HL-60 (cell line): Measurements from ENCODE around the gene WDR6.
A peak's percentile ranks its signal among the peaks of the same experiment; 100 is the strongest.

ENCODE experiments used
- GABPA ChIP-seq: IDR thresholded peaks from 2 replicates; pipeline ENCODE4 v1.6.1; 2012; ENCODE audit warnings: low read depth
- POLR2AphosphoS5 ChIP-seq: IDR thresholded peaks from 2 replicates; pipeline ENCODE4 v1.6.1; 2012; ENCODE audit warnings: low read depth
- REST ChIP-seq: IDR thresholded peaks from 2 replicates; pipeline ENCODE4 v1.6.1; 2012; ENCODE audit warnings: low read depth; ENCODE audit not compliant: insufficient replicate concordance
- SPI1 ChIP-seq: IDR thresholded peaks from 2 replicates; pipeline ENCODE4 v1.6.1; 2012; ENCODE audit warnings: low read depth, mild to moderate bottlenecking, borderline replicate concordance
- TF ChIP-seq, protein P1 (sequence below): IDR thresholded peaks from one replicate; pipeline ENCODE4 v1.5.1; 2011; ENCODE audit warnings: low read length, control low read depth, inconsistent platforms; ENCODE audit not compliant: insufficient read depth

DNA sequence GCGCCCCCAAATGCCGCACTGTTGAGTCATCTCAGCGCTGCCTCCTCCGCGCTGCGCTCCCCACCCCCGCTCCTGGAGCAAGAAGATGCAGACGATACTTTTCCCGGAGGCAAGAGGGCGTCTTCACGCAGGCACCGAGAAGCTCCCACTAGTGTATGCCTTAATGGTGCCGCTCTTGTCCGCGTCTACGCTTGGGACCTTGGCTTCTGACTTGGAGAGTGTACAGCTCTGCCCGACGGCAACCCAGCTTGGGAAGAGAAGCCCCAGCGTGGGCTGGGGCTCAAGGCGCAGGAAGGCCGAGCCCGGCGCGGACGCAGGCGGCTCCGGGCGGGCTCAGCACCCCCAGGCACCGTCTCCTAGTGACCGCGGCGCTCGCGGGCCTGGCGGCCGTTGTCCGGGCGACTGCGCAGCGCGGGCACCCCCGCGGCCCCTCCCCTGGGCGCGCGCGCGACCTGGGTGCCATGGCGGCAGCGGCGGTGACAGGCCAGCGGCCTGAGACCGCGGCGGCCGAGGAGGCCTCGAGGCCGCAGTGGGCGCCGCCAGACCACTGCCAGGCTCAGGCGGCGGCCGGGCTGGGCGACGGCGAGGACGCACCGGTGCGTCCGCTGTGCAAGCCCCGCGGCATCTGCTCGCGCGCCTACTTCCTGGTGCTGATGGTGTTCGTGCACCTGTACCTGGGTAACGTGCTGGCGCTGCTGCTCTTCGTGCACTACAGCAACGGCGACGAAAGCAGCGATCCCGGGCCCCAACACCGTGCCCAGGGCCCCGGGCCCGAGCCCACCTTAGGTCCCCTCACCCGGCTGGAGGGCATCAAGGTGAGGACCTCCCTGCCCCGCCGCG, 17.2 kb upstream of the WDR6 start, which contains the start of gene P4HTM:
- TF ChIP-seq REST (no peak), POLR2AphosphoS5 (peak; percentile 61), GABPA (no peak), SPI1 (no peak)
- TF ChIP-seq, protein P1, sequence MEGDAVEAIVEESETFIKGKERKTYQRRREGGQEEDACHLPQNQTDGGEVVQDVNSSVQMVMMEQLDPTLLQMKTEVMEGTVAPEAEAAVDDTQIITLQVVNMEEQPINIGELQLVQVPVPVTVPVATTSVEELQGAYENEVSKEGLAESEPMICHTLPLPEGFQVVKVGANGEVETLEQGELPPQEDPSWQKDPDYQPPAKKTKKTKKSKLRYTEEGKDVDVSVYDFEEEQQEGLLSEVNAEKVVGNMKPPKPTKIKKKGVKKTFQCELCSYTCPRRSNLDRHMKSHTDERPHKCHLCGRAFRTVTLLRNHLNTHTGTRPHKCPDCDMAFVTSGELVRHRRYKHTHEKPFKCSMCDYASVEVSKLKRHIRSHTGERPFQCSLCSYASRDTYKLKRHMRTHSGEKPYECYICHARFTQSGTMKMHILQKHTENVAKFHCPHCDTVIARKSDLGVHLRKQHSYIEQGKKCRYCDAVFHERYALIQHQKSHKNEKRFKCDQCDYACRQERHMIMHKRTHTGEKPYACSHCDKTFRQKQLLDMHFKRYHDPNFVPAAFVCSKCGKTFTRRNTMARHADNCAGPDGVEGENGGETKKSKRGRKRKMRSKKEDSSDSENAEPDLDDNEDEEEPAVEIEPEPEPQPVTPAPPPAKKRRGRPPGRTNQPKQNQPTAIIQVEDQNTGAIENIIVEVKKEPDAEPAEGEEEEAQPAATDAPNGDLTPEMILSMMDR, result no peak
